Frontal cortex (tissue), 4 donors: ENCODE measurements around the gene BIRC3. TPM values are rescaled to one million over a fixed set of nuclear protein-coding genes. Genes with fewer than 3 reads are reported as not detected.
"Not testable (repeated sequence)": the region's sequence is repeated elsewhere in the genome, so short reads cannot be mapped to it uniquely, and the experiment has no call there.

Experiments used
- DNase-seq, 2 donors: peaks; one replicate each; pipeline ENCODE4 v3.0.0; 2012; ENCODE audit warnings: low spot score in 2 of 2
- FAIRE-seq: peaks from 2 replicates; lab custom pipeline; 2012; peaks lifted over from hg19 to GRCh38; lab: Jason Lieb, UNC
- total RNA-seq: library from RNA; depleted of rRNA; stranded (reverse); fragments of >200 nt; gene quantifications from one replicate; pipeline ENCODE4 v1.2.3, GENCODE V29; 2014
- donor health status: control.
- donor health status: control.
- donor health status: control.

The BIRC3 gene
- total RNA-seq, 1 donor from 2014 or later: 1.6 TPM

GRCh38 chr11:102320679-102321078 is 3.4 kb downstream of the BIRC3 start:
- DNase-seq (no peak), FAIRE-seq (no peak)

GRCh38 chr11:102322560-102322959 is 5.3 kb downstream of the BIRC3 start:
- FAIRE-seq (no peak), DNase-seq (no peak)

GRCh38 chr11:102323542-102324251 is 6.4 kb downstream of the BIRC3 start:
- FAIRE-seq (no peak), DNase-seq (no peak)

- FAIRE-seq: no peak
- DNase-seq: no peak
These were observed 7.8 kb downstream of the BIRC3 start for GRCh38 chr11:102325088-102325487.

GRCh38 chr11:102328748-102329147 is 11.5 kb downstream of the BIRC3 start:
- FAIRE-seq (no peak), DNase-seq (no peak)

GRCh38 chr11:102330231-102330630 is 12.9 kb downstream of the BIRC3 start:
- no peak for FAIRE-seq

GRCh38 chr11:102331341-102331740 is 14.1 kb downstream of the BIRC3 start:
- DNase-seq (no peak), FAIRE-seq (no peak)

More at GRCh38 chr11:102330231-102330630, 12.9 kb downstream of the BIRC3 start:
- no peak for DNase-seq

GRCh38 chr11:102332611-102332994 is 15.3 kb downstream of the BIRC3 start:
- FAIRE-seq: no peak
- no peak for DNase-seq

- FAIRE-seq: no peak
- DNase-seq: no peak
These were observed 21.3 kb downstream of the BIRC3 start for GRCh38 chr11:102338479-102339010.

- FAIRE-seq, DNase-seq: not testable (repeated sequence)
These were observed 24.0 kb downstream of the BIRC3 start for GRCh38 chr11:102341311-102341710.

GRCh38 chr11:102341844-102342318 is 24.6 kb downstream of the BIRC3 start:
- FAIRE-seq: no peak
- DNase-seq: peak; percentile 25 to 53

- DNase-seq (no peak), FAIRE-seq (no peak)
These were observed 26.5 kb downstream of the BIRC3 start for GRCh38 chr11:102343809-102344208.

GRCh38 chr11:102345904-102346303 is 28.6 kb downstream of the BIRC3 start:
- no peak for FAIRE-seq
- DNase-seq: no peak

GRCh38 chr11:102346456-102346747 is 29.1 kb downstream of the BIRC3 start:
- no peak for FAIRE-seq
- DNase-seq: no peak

GRCh38 chr11:102346748-102347461 is 29.6 kb downstream of the BIRC3 start, which contains the start of gene BIRC2:
Gene BIRC2, plus strand, starts transcription at chr11:102347214. Its CDS starts 2,641 bp downstream, at chr11:102349855.
- FAIRE-seq: no peak
- DNase-seq: peak; percentile 81 to 84

GRCh38 chr11:102347462-102348370 is 30.4 kb downstream of the BIRC3 start:
- FAIRE-seq (no peak), DNase-seq (no peak)

GRCh38 chr11:102357116-102357515 is 39.8 kb downstream of the BIRC3 start:
- DNase-seq (no peak), FAIRE-seq (no peak)

- DNase-seq (no peak), FAIRE-seq (no peak)
These were observed 42.1 kb downstream of the BIRC3 start for GRCh38 chr11:102359372-102359771.

- DNase-seq: no peak
- FAIRE-seq: no peak
These were observed 43.4 kb downstream of the BIRC3 start for GRCh38 chr11:102360681-102361080.
